ENCODE data around the gene EEPD1. TPM values are rescaled to one million over a fixed set of nuclear protein-coding genes. Genes with fewer than 3 reads are reported as not detected.
"Not testable (repeated sequence)": the region's sequence is repeated elsewhere in the genome, so short reads cannot be mapped to it uniquely, and the experiment has no call there.

The EEPD1 gene
- total RNA-seq, 1 experiment from 2014 or later, result 28.5 TPM

DNA sequence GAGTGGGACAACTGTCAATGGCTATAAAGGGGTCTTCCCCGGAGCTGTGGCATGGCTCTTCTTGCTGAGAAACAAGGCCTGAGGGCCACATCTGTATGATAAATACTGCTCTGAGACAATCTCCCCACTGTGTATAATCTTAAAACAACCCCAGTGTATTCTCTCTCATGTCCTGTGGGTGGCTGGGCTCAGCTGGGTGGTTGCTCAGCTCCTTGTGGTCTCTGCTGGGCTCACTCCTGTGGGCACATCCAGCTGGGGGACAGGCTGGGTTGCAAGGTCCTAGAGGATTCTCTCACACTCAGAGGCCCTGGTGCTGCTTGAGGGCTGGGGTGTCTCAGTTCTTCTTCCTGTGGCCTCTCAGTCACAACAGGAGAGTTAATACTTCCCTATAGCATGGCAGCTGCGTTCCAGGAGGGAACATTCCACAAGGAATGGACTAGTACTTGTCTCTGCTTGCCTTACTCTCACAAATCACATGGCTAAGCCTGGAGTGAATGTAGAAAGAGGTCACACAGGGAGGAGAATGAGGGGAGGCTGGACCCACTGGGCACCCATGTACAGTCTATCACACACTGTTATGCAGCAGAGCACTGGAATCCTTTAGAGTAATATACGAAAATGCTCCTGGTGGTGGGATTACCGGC, 4.5 kb upstream of the EEPD1 start:
- in situ Hi-C loops (cut with HindIII; ENCODE audit: low pct_unique_long_range_greater_than_20kb, low sequenced_read_pairs), result no loop called here
- DNase-seq (ENCODE audit: low read depth, low spot score), result no peak

DNA sequence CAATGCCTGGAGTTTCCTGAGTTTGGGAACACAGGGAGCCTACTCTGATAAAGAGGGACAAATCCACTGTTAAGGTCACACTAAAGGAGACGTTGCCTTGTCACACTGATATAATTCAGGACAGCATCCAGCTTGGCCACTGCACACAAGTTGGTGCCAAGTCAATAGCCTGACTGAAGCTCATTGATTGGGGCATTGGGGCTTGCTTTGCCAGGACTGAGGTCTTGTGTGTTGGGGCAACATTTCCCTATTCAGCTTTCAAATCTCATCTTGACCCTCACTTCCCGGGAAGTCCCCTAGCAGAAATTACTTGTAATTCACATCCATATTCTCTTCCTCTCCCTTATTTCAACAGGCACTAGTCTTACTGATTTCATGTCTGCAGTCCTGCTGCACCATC, 3.8 kb upstream of the EEPD1 start:
- in situ Hi-C loops (cut with HindIII; ENCODE audit: low pct_unique_long_range_greater_than_20kb, low sequenced_read_pairs), result not testable (repeated sequence)

GRCh38 chr7:36149694-36150452, 3.2 kb upstream of the EEPD1 start:
- in situ Hi-C loops (cut with HindIII; ENCODE audit: low pct_unique_long_range_greater_than_20kb, low sequenced_read_pairs), result no loop called here
- DNase-seq (ENCODE audit: low read depth, low spot score), result no peak

More for the DNA sequence above, 3.8 kb upstream of the EEPD1 start:
- DNase-seq (ENCODE audit: low read depth, low spot score), result not testable (repeated sequence)

- in situ Hi-C loops (cut with HindIII; ENCODE audit: low pct_unique_long_range_greater_than_20kb, low sequenced_read_pairs), result no loop called here
- DNase-seq (ENCODE audit: low read depth, low spot score), result no peak
Observed at GRCh38 chr7:36151921-36152755, 916 bp upstream of the EEPD1 start.

DNA sequence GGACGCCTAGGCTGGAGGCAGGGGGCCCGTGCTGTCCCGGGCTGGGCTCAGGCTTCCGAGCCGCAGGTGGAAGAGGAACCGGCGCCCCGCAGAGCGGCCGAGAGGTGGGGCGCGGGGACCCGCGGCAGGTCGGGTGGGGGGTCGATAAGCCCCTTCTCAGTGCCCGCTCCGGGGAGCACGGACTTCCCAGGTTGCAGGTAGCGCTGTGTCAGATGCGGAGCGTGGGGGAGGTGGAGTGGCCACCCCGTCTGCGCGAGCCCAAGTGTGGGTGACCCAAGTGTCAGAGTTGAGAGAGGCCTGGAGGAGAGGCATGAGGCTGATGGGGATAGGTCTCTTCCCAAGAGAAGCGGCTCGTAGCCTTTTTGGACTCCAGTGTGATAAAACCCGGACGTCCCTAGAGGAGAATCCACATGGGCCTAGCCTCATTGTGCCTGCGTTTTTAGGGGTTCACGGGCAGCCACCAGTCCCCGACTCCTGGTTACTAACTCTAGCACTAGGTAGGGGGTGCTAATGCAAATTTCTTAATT, 580 bp downstream of the EEPD1 start:
- in situ Hi-C loops (cut with HindIII; ENCODE audit: low pct_unique_long_range_greater_than_20kb, low sequenced_read_pairs), result no loop called here
- no peak for DNase-seq (ENCODE audit: low read depth, low spot score)

DNA sequence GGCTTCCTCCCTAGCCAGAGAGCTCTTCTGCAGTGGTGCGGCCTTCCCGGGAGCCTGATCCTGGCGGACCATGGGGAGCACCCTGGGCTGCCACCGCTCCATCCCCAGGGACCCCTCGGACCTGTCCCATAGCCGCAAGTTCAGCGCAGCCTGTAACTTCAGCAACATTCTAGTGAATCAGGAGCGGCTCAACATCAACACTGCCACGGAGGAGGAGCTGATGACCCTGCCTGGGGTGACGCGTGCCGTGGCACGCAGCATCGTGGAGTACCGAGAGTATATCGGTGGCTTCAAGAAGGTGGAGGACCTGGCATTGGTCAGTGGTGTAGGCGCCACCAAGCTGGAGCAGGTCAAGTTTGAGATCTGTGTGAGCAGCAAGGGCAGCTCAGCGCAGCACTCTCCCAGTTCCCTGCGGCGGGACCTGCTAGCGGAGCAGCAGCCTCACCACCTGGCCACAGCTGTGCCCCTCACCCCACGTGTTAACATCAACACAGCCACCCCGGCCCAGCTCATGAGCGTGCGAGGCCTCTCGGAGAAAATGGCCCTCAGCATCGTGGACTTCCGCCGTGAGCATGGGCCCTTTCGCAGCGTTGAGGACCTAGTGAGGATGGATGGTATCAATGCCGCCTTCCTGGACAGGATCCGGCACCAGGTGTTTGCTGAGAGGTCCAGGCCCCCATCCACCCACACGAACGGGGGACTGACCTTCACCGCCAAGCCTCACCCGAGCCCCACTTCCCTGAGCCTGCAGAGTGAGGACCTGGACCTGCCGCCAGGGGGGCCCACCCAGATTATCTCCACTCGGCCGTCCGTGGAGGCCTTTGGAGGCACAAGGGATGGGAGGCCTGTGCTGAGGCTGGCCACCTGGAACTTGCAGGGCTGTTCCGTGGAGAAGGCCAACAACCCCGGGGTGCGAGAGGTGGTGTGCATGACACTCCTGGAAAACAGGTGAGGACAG, 1.5 kb downstream of the EEPD1 start:
- in situ Hi-C loops (cut with HindIII; ENCODE audit: low pct_unique_long_range_greater_than_20kb, low sequenced_read_pairs), result no loop called here
- no peak for DNase-seq (ENCODE audit: low read depth, low spot score)

DNA sequence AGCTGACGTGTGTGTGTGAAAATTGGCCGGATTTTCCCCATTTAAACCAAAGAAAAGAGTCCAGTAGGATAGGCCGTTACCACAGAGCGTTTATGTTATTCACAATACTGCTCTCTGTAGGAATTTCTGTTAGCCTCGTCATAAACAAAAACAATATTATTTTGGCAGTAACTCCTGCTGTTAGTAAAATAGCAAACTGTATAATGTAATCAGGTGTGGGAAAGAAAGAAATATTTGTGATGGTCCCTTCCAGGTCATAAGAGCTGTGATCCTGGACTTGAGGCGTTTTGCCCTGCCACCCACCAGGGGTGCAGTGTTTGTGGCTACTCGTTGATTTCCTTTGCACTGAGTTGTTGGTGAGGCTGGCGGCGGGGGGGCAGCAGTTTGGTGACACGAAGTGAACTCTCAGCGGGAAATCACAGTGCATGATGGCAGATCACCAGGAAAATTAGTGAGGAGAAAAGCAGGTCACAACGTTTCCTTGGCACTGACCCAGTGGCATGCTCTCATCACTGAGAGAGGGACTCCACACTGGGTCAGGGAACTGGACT, 2.8 kb downstream of the EEPD1 start:
- in situ Hi-C loops (cut with HindIII; ENCODE audit: low pct_unique_long_range_greater_than_20kb, low sequenced_read_pairs), result no loop called here
- no peak for DNase-seq (ENCODE audit: low read depth, low spot score)

DNA sequence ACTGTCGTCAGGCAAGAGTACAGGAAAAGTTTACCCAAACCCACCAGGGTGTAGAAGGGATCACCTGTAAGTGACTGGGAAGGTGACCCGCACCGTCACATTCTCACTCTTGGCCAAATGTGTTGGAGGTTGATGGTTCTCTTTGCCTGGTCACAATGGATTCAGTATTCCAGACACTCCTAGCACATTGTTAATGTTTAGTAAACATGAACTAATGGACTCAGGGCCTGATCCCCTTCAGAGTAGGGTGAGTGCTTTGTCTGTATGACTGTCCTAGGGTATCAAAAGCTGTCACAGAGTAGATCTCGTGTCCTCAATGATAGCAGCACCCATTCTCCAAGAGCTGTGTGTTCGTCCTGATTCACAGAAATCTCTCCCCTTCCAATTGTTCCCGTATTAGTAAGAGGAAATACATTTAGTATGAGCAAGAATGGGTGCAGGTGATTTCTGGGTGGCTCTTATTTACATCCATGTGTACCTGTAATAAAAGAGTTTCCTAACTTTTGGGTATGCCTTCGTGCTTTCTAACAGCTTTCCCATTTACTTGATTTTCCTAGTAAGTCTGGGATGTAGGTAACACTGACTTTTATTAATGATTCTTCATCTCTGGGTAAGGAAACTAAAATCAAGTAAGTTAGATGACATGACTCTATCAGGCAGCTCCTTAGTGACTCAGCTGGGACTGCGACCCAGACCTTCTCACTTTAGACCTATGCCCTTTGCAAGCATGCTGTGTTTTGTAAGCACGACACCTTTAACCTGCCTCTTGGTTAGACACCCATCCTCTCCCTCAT, 4.7 kb downstream of the EEPD1 start:
- DNase-seq (ENCODE audit: low read depth, low spot score), result no peak
- in situ Hi-C loops (cut with HindIII; ENCODE audit: low pct_unique_long_range_greater_than_20kb, low sequenced_read_pairs), result no loop called here

GRCh38 chr7:36158321-36158605, 5.2 kb downstream of the EEPD1 start:
- in situ Hi-C loops (cut with HindIII; ENCODE audit: low pct_unique_long_range_greater_than_20kb, low sequenced_read_pairs), result no loop called here
- DNase-seq (ENCODE audit: low read depth, low spot score), result no peak

DNA sequence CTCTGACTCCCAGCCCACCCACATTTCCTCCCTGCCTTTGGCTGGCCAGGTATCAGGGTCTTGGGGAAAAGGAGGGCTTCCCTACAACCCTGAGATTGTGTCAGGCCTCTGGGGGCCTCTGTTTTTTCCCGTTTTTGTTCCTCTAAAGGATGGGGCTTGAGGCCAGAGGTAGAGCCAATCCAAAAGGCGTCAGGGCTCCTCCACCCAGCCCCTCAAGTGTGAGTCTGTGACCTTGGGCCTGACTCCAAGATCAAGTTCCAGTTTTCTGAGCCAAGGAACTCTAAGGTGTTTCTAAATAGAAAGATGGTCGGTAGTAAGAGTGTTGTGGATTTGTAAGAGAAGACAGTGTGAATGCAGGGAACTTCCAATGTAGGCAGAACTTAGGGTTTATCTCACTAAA, 6.6 kb downstream of the EEPD1 start:
- no peak for DNase-seq (ENCODE audit: low read depth, low spot score)
- in situ Hi-C loops (cut with HindIII; ENCODE audit: low pct_unique_long_range_greater_than_20kb, low sequenced_read_pairs), result no loop called here

GRCh38 chr7:36160313-36160712, 7.3 kb downstream of the EEPD1 start:
- no peak for DNase-seq (ENCODE audit: low read depth, low spot score)
- in situ Hi-C loops (cut with HindIII; ENCODE audit: low pct_unique_long_range_greater_than_20kb, low sequenced_read_pairs), result no loop called here

GRCh38 chr7:36161996-36162395, 8.9 kb downstream of the EEPD1 start:
- DNase-seq (ENCODE audit: low read depth, low spot score), result no peak
- in situ Hi-C loops (cut with HindIII; ENCODE audit: low pct_unique_long_range_greater_than_20kb, low sequenced_read_pairs), result no loop called here

DNA sequence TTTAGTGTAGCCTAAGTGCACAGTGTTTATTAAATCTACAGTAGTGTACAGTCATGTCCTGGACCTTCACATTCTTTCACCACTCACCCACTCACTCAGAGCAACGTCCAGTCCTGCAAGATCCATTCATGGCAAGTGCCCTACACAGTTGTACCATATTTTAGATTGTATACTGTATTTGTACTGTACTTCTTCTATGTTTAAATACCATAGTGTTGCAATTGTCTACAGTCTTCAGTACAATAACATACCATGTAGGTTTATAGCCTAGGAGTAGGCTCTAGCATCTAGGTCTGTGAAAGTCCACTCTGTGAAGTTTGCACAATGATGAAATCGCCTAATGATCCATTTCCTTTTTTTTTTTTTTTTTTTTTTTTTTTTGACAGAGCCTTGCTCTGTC, 12.0 kb downstream of the EEPD1 start:
- DNase-seq (ENCODE audit: low read depth, low spot score), result no peak
- in situ Hi-C loops (cut with HindIII; ENCODE audit: low pct_unique_long_range_greater_than_20kb, low sequenced_read_pairs), result no loop called here

DNA sequence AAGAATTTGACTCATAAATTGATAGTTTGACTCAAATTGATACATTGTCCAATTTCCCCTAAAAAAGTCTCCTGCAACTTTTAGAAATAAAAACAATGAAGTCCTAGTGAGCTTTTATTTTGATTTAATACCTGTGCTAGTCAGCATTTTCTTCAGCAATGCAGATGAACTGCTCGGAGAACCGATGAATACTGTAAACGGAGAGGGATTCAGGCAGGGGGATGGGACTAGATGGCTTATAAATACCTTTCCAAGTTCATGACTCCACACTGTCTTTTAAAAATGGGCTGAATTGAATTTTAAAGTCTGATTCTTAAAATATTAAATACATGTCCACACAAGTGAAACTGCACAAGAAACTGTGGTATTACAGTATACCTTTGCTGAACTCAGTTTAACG, 12.7 kb downstream of the EEPD1 start:
- no peak for DNase-seq (ENCODE audit: low read depth, low spot score)
- in situ Hi-C loops (cut with HindIII; ENCODE audit: low pct_unique_long_range_greater_than_20kb, low sequenced_read_pairs), result no loop called here

DNA sequence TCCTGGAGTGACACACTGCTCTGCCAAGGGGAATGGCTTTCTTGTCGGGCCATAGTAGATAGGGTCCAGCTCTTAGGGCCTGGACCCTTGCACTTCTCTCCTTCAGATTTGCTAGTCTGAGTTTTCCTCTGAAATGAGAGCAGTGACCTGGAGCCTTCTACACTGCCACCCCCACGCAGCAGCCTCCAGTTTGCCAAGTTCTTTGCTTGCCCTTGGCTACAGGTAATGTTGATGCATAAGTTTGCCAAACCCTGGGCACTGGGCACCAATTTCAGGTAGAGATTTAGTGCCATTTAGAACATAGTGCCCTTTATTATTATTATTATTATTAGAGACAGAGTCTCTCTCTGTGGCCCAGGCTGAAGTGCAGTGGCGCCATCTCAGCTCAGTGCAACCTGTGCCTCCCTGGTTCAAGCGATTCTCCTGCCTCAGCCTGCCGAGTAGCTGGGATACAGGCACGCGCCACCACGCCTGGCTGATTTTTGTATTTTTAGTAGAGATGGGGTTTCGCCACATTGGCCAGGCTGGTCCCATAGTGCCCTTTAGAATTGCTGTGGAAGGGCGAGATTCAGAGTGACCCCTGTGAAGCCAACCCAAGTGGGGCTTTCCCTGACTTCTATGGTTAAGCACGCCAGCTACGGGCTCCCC, 14.5 kb downstream of the EEPD1 start:
- DNase-seq (ENCODE audit: low read depth, low spot score), result no peak
- in situ Hi-C loops (cut with HindIII; ENCODE audit: low pct_unique_long_range_greater_than_20kb, low sequenced_read_pairs), result no loop called here

- no peak for DNase-seq (ENCODE audit: low read depth, low spot score)
Observed at GRCh38 chr7:36171503-36171902, 18.4 kb downstream of the EEPD1 start.

More at GRCh38 chr7:36171503-36171902, 18.4 kb downstream of the EEPD1 start:
- in situ Hi-C loops (cut with HindIII; ENCODE audit: low pct_unique_long_range_greater_than_20kb, low sequenced_read_pairs), result no loop called here
